GM19468 (cell line): ENCODE measurements around the gene FBXL20.
A peak's percentile ranks its signal among the peaks of the same experiment; 100 is the strongest.

Source experiments
- ATAC-seq: cut with Tn5 transposase; IDR thresholded peaks from one replicate; pipeline ENCODE4 v1.9.1; 2021; ENCODE audit warnings: mild to moderate bottlenecking, moderate library complexity, moderate number of reproducible peaks; ENCODE audit not compliant: unreplicated experiment; ENCODE audit errors: extremely low read depth

Gene FBXL20

DNA sequence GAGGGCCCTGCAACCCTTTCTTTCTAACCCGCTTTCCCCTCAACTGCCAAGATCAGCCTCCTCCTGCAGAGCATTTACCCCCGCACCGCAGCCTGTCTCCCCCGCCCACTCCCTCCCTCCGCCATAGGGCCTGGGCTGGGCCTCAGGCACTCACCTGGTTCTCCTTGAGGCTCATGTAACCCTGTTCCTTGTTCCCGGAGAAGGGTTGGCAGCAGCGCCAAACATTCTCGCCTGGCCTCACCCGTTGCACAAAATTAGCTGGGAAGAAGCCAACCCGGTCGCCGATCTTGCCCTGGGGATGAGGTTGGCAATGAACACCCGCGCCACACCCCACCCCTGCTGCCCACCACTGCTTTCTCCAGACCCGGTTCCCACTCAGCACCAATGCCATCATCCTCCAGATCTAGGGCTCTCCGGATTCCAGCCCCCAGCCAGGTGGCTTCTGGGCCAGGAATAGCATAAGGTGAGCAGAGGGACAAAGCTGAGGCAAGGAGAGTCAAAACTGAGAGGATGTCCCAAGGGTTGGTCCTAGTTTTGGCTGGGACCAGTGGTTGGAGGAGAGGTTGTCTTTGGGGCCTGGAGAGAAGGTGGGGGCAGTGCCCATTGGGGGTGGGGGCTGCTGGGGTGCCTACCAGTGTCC lies 188.5 kb downstream of the FBXL20 start:
- ATAC-seq, result no peak

DNA sequence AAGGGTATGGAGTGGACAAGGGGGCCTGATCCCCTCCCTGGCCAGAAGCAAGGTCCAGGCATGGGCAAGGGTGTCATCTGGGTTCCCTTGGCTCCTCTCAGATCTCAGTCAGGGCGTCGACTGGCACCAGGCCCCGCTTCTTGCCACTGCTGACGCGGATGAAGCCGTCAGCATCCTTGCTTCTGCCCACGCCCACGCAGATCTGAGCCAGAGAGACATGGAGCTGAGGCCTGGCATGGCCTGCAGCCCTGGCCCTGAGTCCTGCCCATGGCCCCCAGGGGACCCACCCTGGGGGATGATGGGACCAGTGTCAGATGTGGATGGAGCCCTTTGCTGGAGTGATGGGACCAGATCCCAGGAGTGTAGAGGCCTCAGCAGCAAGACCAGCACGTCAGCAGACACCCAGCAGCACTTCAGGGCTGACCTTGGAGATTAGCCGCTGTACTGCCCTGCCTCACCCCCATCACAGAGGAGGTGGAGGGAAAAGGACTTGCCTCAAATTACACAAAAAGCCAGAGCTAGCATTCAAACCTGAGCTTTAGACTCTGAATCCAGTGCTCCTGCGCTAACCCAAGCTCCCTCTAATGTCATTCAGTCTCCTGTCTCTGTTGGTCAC lies 189.1 kb downstream of the FBXL20 start:
- ATAC-seq, result no peak

- ATAC-seq, result no peak
Observed at GRCh38 chr17:39210093-39210434, 191.4 kb downstream of the FBXL20 start.

DNA sequence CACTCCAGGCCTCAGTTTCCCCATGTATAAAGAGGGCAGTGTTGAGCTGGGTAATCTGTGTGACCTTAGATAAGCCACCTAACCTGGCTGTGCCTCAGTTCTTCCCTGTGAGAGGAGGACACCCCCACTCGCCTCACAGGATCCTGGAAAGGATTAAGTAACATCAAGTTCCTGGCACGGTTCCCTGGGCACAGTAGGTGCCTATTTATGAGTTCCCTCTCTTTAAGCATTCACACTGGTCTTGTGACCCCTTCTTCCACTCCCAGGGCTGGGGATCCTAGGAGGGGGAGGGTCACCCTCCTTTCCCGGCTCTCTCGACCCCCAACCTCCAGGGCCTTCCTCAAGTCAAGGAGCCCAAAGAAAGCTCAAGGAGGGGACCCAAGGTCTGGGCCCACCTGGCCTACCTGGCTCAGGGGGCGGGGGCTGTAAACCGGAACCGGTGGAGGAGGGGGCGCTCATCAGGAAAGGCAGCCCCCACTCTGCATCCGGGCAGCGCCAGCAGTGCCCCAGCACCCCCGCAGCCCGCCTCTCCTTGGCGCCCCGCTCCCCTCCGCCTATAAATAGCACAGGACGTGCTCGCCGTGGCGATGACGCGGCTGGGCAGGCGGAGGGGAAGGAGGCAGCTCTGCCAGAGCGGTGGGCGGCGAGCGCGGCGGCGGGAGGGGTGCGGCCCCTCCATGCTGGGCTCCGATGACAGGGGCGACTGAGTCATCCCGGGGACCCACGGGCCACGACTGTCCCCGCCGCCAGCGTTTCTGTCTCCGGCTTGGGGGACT lies 191.9 kb downstream of the FBXL20 start:
- ATAC-seq, result no peak

DNA sequence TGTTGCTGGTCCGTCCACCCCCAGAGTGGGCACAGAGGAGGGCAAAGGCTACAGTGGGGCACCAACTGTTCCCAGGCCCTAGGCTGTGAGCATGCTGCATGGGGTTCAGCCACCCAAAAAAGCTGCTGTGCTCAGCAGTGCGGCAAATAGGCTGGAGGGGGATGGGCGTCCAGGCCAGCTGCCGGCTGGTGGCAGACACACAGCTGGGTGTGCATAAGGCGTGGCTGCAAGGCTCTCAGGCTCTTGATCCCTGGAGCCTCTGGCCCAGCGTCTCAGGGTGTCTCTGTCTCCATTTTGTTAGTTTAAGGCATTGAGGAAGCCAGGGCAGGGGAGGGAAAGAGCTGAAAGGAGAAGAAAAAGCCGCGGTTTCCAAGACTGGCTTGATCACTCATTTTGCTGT lies 192.5 kb downstream of the FBXL20 start:
- ATAC-seq, result peak; percentile 83

DNA sequence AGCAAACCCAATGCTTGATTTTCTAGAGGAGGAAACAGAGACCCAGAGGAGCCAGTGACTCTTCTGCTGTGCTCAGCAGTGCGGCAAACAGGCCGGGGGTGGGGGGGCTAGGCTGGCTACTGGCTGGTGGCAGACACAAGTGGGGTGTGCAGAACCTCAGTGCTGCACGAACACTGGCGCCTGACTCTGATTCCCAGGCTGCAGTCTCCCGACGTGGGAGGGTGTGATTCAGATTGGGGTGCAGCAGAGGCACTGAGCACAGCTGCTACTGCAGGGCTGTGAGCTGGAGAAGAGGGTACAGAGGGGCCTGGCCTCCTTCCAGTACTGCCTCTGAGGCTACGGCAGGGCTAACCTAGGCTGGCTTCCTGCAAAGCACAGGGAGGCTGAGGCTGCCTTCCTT lies 193.3 kb downstream of the FBXL20 start:
- no peak for ATAC-seq

GRCh38 chr17:39205112-39205526 lies 196.3 kb downstream of the FBXL20 start:
- ATAC-seq, result no peak

- ATAC-seq, result no peak
Observed at GRCh38 chr17:39204245-39204644, 197.2 kb downstream of the FBXL20 start.
